H1 (cell line): ENCODE measurements around the gene MAGEB4. TPM values are rescaled to one million over a fixed set of nuclear protein-coding genes. Genes with fewer than 3 reads are reported as not detected.
A peak's percentile ranks its signal among the peaks of the same experiment; 100 is the strongest.

ENCODE experiments used
- CTCF ChIA-PET: fragments of 300-600 bp; sonication (Branson Sonifier 250); formaldehyde crosslinking; loops from one replicate; lab custom pipeline; 2021; ENCODE audit not compliant: partially characterized antibody; lab: Charles Lee
- POLR2A ChIA-PET: fragments of 300-600 bp; sonication (Branson Sonifier 250); formaldehyde crosslinking; loops from one replicate; lab custom pipeline; 2021; ENCODE audit warnings: inconsistent platforms; ENCODE audit not compliant: partially characterized antibody; lab: Charles Lee
- DNase-seq, 2 experiments: peaks; one replicate each; pipeline versions ENCODE4 v3.0.0 to v3.0.0-alpha.2; 2010 to 2022; ENCODE audit warnings: low spot score in 2 of 2, low read depth in 1 of 2, mixed read lengths in 1 of 2
- FAIRE-seq: peaks from 2 replicates; lab custom pipeline; 2011; peaks lifted over from hg19 to GRCh38; lab: Jason Lieb, UNC
- H2AFZ ChIP-seq: 2 replicates; pipeline ENCODE4 v1.8.1; 2012; ENCODE audit warnings: low read length, inconsistent platforms
- H2AK5ac ChIP-seq: 2 replicates; pipeline ENCODE4 v1.6.1; 2013; ENCODE audit warnings: low read depth, low read length
- H2BK120ac ChIP-seq: replicated peaks from 2 replicates; pipeline ENCODE3; 2013; ENCODE audit warnings: low read depth, low read length, inconsistent platforms
- H2BK12ac ChIP-seq: 2 replicates; pipeline ENCODE4 v1.6.1; 2013; ENCODE audit warnings: low read depth, low read length
- H2BK15ac ChIP-seq: 2 replicates; pipeline ENCODE4 v1.6.1; 2013; ENCODE audit warnings: low read length
- H2BK20ac ChIP-seq: 2 replicates; pipeline ENCODE4 v1.6.1; 2013; ENCODE audit warnings: low read length
- H2BK5ac ChIP-seq: 2 replicates; pipeline ENCODE4 v1.6.1; 2013; ENCODE audit warnings: low read depth, low read length
- H3K14ac ChIP-seq: 2 replicates; pipeline ENCODE4 v1.6.1; 2013; ENCODE audit warnings: inconsistent platforms; ENCODE audit not compliant: insufficient read length
- H3K18ac ChIP-seq: 2 replicates; pipeline ENCODE4 v1.6.1; 2013; ENCODE audit warnings: low read length; ENCODE audit errors: extremely low read depth
- H3K23ac ChIP-seq: 2 replicates; pipeline ENCODE4 v1.6.1; 2013; ENCODE audit warnings: inconsistent platforms; ENCODE audit not compliant: insufficient read length
- H3K23me2 ChIP-seq: 2 replicates; pipeline ENCODE4 v1.6.1; 2013; ENCODE audit warnings: low read depth, low read length
- H3K27ac ChIP-seq: 2 replicates; pipeline ENCODE4 v1.6.1; 2011; ENCODE audit warnings: low read depth, low read length, inconsistent platforms
- H3K27me3 ChIP-seq, 4 experiments: replicated peaks in 1 of 4; 1 replicate in 1 of 4; 2 replicates in 3 of 4; pipeline versions ENCODE4 v1.6.1 to v1.8.1; 2011 to 2013; ENCODE audit warnings: low read length in 3 of 4, mild to moderate bottlenecking in 3 of 4, inconsistent platforms in 2 of 4, mixed read lengths in 2 of 4, moderate library complexity in 1 of 4; ENCODE audit not compliant: control insufficient read depth in 3 of 4, insufficient read depth in 3 of 4; ENCODE audit errors: extremely low read depth in 1 of 4
- H3K36me3 ChIP-seq, 4 experiments: 2 replicates each; pipeline versions ENCODE4 v1.6.1 to v1.8.1; 2011 to 2013; ENCODE audit warnings: mild to moderate bottlenecking in 4 of 4, low read length in 3 of 4, moderate library complexity in 2 of 4, control low read depth in 1 of 4, inconsistent platforms in 1 of 4; ENCODE audit not compliant: insufficient read depth in 4 of 4, control insufficient read depth in 2 of 4
- H3K4ac ChIP-seq: replicated peaks from 2 replicates; pipeline ENCODE3; 2013; ENCODE audit warnings: low read length, low read depth, mixed read lengths, inconsistent platforms; ENCODE audit not compliant: insufficient read length
- H3K4me1 ChIP-seq, 4 experiments: replicated peaks in 1 of 4; 1 replicate in 1 of 4; 2 replicates in 3 of 4; pipeline versions ENCODE4 v1.6.1 to v1.8.1; 2011 to 2013; ENCODE audit warnings: low read length in 3 of 4, inconsistent platforms in 2 of 4, mixed read lengths in 1 of 4; ENCODE audit not compliant: insufficient read depth in 4 of 4, control insufficient read depth in 3 of 4
- H3K4me2 ChIP-seq, 2 experiments: 2 replicates each; pipeline versions ENCODE4 v1.6.1 to v1.8.1; 2011 to 2013; ENCODE audit warnings: low read depth in 2 of 2, low read length in 2 of 2, control low read depth in 1 of 2, inconsistent platforms in 1 of 2, mild to moderate bottlenecking in 1 of 2; ENCODE audit not compliant: insufficient read depth in 1 of 2
- H3K4me3 ChIP-seq, 4 experiments: fragments of 200-600, 300-600 bp in 1 of 4; sonication (generic), shearing (Covaris generic), sonication (Bioruptor Twin) in 1 of 4; 2 replicates each; pipeline versions ENCODE4 v1.5.1 to v1.8.1; 2011 to 2016; ENCODE audit warnings: low read length in 4 of 4, low read depth in 3 of 4, control low read depth in 2 of 4, inconsistent platforms in 2 of 4, mild to moderate bottlenecking in 2 of 4, mixed read lengths in 1 of 4, moderate library complexity in 1 of 4; ENCODE audit not compliant: insufficient read depth in 2 of 4; ENCODE audit errors: extremely low read depth in 1 of 4
- H3K56ac ChIP-seq: replicated peaks from 2 replicates; pipeline ENCODE3; 2013; ENCODE audit warnings: low read depth, mild to moderate bottlenecking, mixed read lengths, low read length, inconsistent platforms; ENCODE audit not compliant: insufficient read length
- H3K79me1 ChIP-seq: 2 replicates; pipeline ENCODE4 v1.6.1; 2013; ENCODE audit warnings: low read depth, low read length, control low read depth
- H3K79me2 ChIP-seq, 2 experiments: 2 replicates each; pipeline versions ENCODE4 v1.6.1 to v1.8.1; 2012 to 2013; ENCODE audit warnings: low read length in 2 of 2, mild to moderate bottlenecking in 2 of 2, inconsistent platforms in 1 of 2; ENCODE audit not compliant: insufficient read depth in 2 of 2, control insufficient read depth in 1 of 2
- H3K9ac ChIP-seq, 4 experiments: replicated peaks in 1 of 4; 1 replicate in 1 of 4; 2 replicates in 3 of 4; pipeline versions ENCODE4 v1.6.1 to v1.8.1; 2011 to 2013; ENCODE audit warnings: low read depth in 3 of 4, low read length in 3 of 4, control low read depth in 2 of 4, mild to moderate bottlenecking in 2 of 4, moderate library complexity in 2 of 4, inconsistent platforms in 1 of 4; ENCODE audit errors: extremely low read depth in 1 of 4
- H3K9me3 ChIP-seq, 2 experiments: 2 replicates each; pipeline versions ENCODE4 v1.6.1 to v1.8.1; 2012 to 2013; ENCODE audit warnings: mild to moderate bottlenecking in 2 of 2, moderate library complexity in 2 of 2, control low read depth in 1 of 2, inconsistent platforms in 1 of 2, low read depth in 1 of 2, low read length in 1 of 2, mixed read lengths in 1 of 2; ENCODE audit not compliant: insufficient read depth in 2 of 2
- H4K20me1 ChIP-seq, 2 experiments: replicated peaks in 1 of 2; 2 replicates each; pipeline versions ENCODE3 to v1.8.1; 2011 to 2013; ENCODE audit warnings: inconsistent platforms in 2 of 2, low read length in 2 of 2, mild to moderate bottlenecking in 1 of 2; ENCODE audit not compliant: insufficient read depth in 2 of 2, control insufficient read depth in 1 of 2
- H4K5ac ChIP-seq: 2 replicates; pipeline ENCODE4 v1.6.1; 2013; ENCODE audit warnings: low read length, low read depth, mixed read lengths, inconsistent platforms; ENCODE audit not compliant: insufficient read length
- H4K8ac ChIP-seq: 2 replicates; pipeline ENCODE4 v1.8.0; 2013; ENCODE audit warnings: mild to moderate bottlenecking, moderate library complexity, low read length, inconsistent platforms; ENCODE audit not compliant: insufficient read depth; ENCODE audit errors: extremely low read depth
- H4K91ac ChIP-seq: replicated peaks from 2 replicates; pipeline ENCODE3; 2013; ENCODE audit warnings: low read length, mixed read lengths, inconsistent platforms; ENCODE audit not compliant: insufficient read length
- CTCF ChIP-seq, 3 experiments: IDR thresholded peaks; 1 replicate in 2 of 3; 2 replicates in 1 of 3; pipeline versions ENCODE4 v1.5.1 to v1.6.1; 2011; ENCODE audit warnings: low read length in 3 of 3, mild to moderate bottlenecking in 3 of 3, inconsistent platforms in 2 of 3, low read depth in 1 of 3, moderate library complexity in 1 of 3; ENCODE audit not compliant: insufficient read depth in 1 of 3; ENCODE audit errors: control extremely low read depth in 1 of 3
- NRF1 ChIP-seq: IDR thresholded peaks from 2 replicates; pipeline ENCODE4 v1.6.1; 2011; ENCODE audit warnings: mild to moderate bottlenecking, low read depth, low read length, improper control_type of control experiment
- RAD21 ChIP-seq, 2 experiments: IDR thresholded peaks in 1 of 2; conservative IDR thresholded peaks in 1 of 2; 2 replicates each; pipeline ENCODE4 v1.6.1; 2011; ENCODE audit warnings: low read depth in 2 of 2, low read length in 2 of 2, improper control_type of control experiment in 1 of 2, inconsistent platforms in 1 of 2, mild to moderate bottlenecking in 1 of 2, moderate library complexity in 1 of 2
- SAP30 ChIP-seq: fragments of 300-600 bp; sonication (generic); IDR thresholded peaks from 2 replicates; pipeline ENCODE4 v1.7.1; 2012; ENCODE audit warnings: low read length, moderate library complexity, mild to moderate bottlenecking, inconsistent platforms; ENCODE audit not compliant: insufficient read depth, insufficient replicate concordance
- WGBS, 2 experiments: shearing (Covaris generic) in 1 of 2; methylation state at CpG; one replicate each; pipeline versions ENCODE4 v1.1.6 to v1.1.7; 2013 to 2015; ENCODE audit warnings: low lambda C conversion rate in 2 of 2, mixed read lengths in 2 of 2, inconsistent platforms in 1 of 2, low coverage in 1 of 2, missing lambda C conversion rate in 1 of 2; ENCODE audit not compliant: insufficient replicate concordance in 2 of 2, insufficient coverage in 1 of 2, insufficient read length in 1 of 2; ENCODE audit errors: extremely low coverage in 1 of 2, missing lambda C conversion rate in 1 of 2; 5-methylcytosine and 5-hydroxymethylcytosine counted together
- polyA plus RNA-seq, 7 experiments: library from polyadenylated mRNA; depleted of rRNA in 3 of 7; stranded (reverse) in 5 of 7; unstranded in 2 of 7; fragments of >200 nt in 5 of 7; fragments of 200-250 nt in 2 of 7; gene quantifications; 1 replicate in 5 of 7; 2 replicates in 1 of 7; 4 replicates in 1 of 7; pipeline versions ENCODE4 v1.2.1 to v1.2.3, GENCODE V29; 2011 to 2013; ENCODE audit warnings: missing spikeins in 2 of 7, mixed read lengths in 2 of 7
- total RNA-seq: library from RNA; stranded (reverse); fragmentation: NEBNext Ultra II Directional; extraction: Animal tissue kit (Norgen Biotek cat#: 25700); gene quantifications from 2 replicates; pipeline ENCODE4 v1.2.1, GENCODE V29; 2021
- TF ChIP-seq, protein P1 (sequence below): IDR thresholded peaks from 2 replicates; pipeline ENCODE4 v1.6.1; 2012; ENCODE audit warnings: inconsistent platforms

The MAGEB4 gene
- total and polyA plus RNA-seq, 2 of the 8 experiments (the other 6 are each of a cell fraction or from before 2014, with no cell fraction given): not detected

DNA sequence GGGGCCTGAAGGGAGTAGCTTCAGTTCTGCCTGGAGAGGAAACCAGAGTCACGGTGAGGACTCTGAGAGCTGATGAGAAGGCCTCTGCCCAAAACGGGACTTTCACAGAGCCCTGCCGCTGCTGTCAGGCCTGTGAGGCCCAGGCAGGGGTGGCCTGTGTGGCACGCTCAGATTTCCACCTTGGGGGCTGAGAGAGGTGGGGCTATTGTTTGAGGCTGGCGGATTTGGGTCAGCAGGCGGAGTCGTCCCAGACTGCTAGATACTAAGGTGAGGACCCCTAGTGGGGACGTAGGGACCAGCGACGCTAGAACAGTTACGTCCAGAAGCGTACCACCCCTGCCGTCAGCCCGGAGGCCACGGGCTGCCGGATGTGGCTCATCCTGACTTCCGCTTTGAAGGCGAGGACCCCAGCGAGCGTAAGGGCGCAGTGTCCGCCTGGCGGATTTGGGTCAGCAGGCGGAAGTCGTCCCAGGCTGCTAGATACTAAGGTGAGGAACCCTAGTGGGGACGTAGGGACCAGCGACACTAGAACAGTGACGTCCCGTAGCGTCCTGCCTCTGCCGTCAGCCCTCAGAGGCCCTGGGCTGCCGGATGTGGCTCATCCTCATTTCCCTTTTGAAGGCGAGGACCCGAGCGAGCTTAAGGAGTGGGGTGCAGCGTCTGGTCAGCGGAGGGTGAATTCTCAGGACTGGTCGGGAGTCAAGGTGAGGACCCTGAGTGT lies 5.1 kb downstream of the MAGEB4 start, which contains the start of gene MAGEB1:
MAGEB1 (plus strand) TSS at position 378 of the 721 bp plus-strand sequence. CDS start 3,348 bp downstream, outside the sequence.
- no peaks in the 10 kb centered on the region for H3K23me2 ChIP-seq
- DNase-seq: peak; percentile 33 to 47
- POLR2A ChIA-PET: no interaction called here

More for the DNA sequence above, 5.1 kb downstream of the MAGEB4 start, which contains the start of gene MAGEB1:
- no peaks in the 10 kb centered on the region for H4K20me1 ChIP-seq
- H2AFZ ChIP-seq: peak within 1 kb of the TSS; percentile 32; the same call in 1 of the 2 replicates
- H3K4ac ChIP-seq: no peak within 1 kb of the TSS
- H2BK5ac ChIP-seq: no peak within 1 kb of the TSS
- no peak within 1 kb of the TSS for H4K91ac ChIP-seq
- H2AK5ac ChIP-seq: no peak within 1 kb of the TSS
- H3K79me2 ChIP-seq: no peaks in the 10 kb centered on the region
- no peak within 1 kb of the TSS for H2BK15ac ChIP-seq
- H4K5ac ChIP-seq: no peak within 1 kb of the TSS
- H3K9me3 ChIP-seq: no peaks in the 10 kb centered on the region; a peak in 1 of 4 replicates
- peaks cover 0 to 4% (median 0%) of the 10 kb centered on the region in 4 experiments; a peak in 1 of 7 replicates for H3K4me1 ChIP-seq
- no peak within 1 kb of the TSS; the same call in 1 of the 2 replicates for H3K18ac ChIP-seq
- H3K9ac ChIP-seq: no peak within 1 kb of the TSS
- 87% methylated on average over 18 of the region's 38 CpGs; no CpG with 5 or more reads in 1 of the 2 experiments for WGBS, 2 experiments
- H2BK20ac ChIP-seq: no peak within 1 kb of the TSS
- no peaks in the 10 kb centered on the region for H3K27me3 ChIP-seq
- no peaks in the 10 kb centered on the region for H3K79me1 ChIP-seq
- no peak within 1 kb of the TSS for H4K8ac ChIP-seq
- H3K23ac ChIP-seq: no peak within 1 kb of the TSS
- H3K4me3 ChIP-seq: no peak within 1 kb of the TSS
- CTCF ChIA-PET: interaction anchor here (0.7 to 1.0 kb wide), 3 partner anchors 46 to 104 kb away, joined by 3 to 4 read pairs (median 3); no protein-coding TSS in a partner anchor
- H3K36me3 ChIP-seq: no peaks in the 10 kb centered on the region
- H2BK120ac ChIP-seq: no peak within 1 kb of the TSS
- H3K27ac ChIP-seq: no peak within 1 kb of the TSS
- no peak within 1 kb of the TSS for H3K14ac ChIP-seq
- H3K56ac ChIP-seq: no peak within 1 kb of the TSS
- no peak within 1 kb of the TSS for H3K4me2 ChIP-seq
- TF ChIP-seq, protein P1, sequence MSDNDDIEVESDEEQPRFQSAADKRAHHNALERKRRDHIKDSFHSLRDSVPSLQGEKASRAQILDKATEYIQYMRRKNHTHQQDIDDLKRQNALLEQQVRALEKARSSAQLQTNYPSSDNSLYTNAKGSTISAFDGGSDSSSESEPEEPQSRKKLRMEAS: 0 out of 2 replicates have a peak, but pooled peaks have one; percentile 6
- peak; percentile 28 to 48 for TF ChIP-seq RAD21 (IDR thresholded peaks at IDR 0.05 in 1 of 2, conservative IDR thresholded peaks at IDR 0.05 in 1 of 2; ENCODE audit: low read depth in 2 of 2, low read length in 2 of 2)
- TF ChIP-seq NRF1: no peak
- no peak for TF ChIP-seq SAP30
- TF ChIP-seq CTCF (IDR thresholded peaks at IDR 0.05; ENCODE audit: control extremely low read depth in 1 of 3, insufficient read depth in 1 of 3, low read depth in 1 of 3, low read length in 3 of 3): peak; percentile 43 to 50 (median 47)
- no peak within 1 kb of the TSS for H2BK12ac ChIP-seq
- no peak for FAIRE-seq
